HG03520 (cell line): Measurements from ENCODE around the gene SQSTM1.
"Not testable (repeated sequence)": the region's sequence is repeated elsewhere in the genome, so short reads cannot be mapped to it uniquely, and the experiment has no call there.

ENCODE experiments used
- ATAC-seq: cut with Tn5 transposase; IDR thresholded peaks from one replicate; pipeline ENCODE4 v1.9.1; 2021; ENCODE audit warnings: mild to moderate bottlenecking, moderate library complexity; ENCODE audit not compliant: unreplicated experiment

SQSTM1 gene

DNA sequence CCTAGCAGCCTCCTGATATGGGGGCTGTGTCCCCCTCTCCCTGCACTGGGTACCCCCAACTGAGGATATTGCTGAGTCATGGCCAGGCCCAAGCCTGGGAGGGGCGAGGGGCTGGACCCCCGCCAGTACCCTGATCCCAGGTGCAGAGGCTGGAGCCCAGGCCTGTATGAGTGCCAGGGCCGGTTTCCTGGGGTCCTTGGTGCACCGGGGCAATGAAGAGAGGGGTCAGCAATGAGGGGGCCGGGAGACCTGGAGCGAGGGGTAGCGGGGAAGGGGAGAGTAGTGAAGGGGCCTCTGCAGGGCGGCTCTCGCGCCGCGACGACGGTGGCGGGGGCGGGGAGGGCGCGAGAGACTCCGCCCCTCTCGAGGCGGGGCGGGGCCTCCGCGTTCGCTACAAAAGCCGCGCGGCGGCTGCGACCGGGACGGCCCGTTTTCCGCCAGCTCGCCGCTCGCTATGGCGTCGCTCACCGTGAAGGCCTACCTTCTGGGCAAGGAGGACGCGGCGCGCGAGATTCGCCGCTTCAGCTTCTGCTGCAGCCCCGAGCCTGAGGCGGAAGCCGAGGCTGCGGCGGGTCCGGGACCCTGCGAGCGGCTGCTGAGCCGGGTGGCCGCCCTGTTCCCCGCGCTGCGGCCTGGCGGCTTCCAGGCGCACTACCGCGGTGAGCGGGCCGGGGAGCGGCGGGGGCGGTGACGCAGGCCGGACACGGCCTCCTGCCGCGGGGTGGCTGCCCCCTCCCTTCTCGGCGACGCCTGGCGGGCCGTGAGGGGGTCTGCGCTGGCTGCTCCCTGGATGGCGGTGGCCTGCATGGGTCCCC, at the start of gene SQSTM1:
SQSTM1 (plus strand) TSS at position 423 of the 815 bp plus-strand sequence; CDS start at position 455, 32 bp downstream.
- ATAC-seq: peak; percentile 36

DNA sequence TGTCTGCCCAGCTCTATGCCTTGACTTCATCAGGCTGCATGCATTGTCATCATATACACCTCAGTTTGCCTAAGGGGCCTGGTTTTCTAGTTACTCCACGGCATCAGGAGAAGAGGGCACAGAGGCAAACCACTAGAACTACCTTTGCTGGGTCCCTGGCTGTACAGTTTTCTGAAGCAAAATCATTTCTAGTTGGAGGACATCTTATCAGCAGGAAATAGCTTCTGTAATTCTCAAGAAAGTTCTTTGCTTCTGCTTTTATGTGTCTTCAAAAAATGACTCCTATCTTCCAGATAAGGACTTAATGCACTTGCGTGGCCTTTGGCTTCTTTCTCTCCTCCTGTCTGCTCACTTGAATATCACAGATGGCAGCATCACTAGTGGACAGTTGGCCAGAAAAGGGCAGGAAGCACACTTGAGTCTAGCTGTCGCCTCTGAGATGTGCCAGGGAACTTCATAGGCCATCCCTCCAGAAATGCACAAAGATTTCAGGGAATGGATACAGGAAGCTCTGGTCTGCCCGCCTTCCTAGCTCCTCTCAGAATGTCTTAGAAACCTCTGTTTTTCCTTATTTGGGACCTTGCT, 49.3 kb upstream of the SQSTM1 start:
- ATAC-seq: no peak

DNA sequence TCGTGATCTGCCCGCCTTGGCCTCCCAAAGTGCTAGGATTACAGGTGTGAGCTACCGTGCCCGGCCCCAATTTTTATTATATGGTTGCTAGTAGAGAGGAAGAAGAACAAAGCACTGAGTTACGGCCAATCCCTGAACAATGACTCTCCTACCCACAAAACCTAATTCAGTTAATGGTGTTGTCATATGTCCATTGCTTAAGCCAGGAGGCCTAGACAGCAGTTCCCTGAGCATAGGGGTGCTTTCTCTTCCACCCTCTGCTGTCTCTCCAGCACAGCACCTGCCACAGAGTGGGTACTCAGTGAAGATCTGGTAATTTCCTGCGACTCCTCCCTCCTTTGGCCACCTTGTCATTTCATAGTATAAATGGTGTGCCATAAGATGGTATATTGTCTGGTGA, 48.4 kb upstream of the SQSTM1 start:
- ATAC-seq: no peak

DNA sequence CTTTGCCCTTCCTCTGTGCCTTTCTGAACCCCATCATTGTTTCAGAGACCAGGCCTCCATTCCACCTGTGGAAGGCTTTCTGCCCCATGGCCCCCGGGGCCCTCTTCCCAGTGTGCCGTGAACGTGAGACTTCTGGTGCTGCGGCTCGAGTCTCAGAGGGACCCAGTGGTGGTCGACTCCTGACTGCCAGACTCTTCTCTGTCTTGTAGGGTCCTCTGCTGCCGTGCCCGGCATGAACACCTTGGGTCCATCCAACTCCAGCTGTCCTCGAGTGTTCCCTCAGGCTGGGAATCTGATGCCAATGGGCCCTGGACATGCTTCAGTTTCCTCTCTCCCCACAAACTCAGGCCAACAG, 47.0 kb upstream of the SQSTM1 start:
- ATAC-seq: no peak

DNA sequence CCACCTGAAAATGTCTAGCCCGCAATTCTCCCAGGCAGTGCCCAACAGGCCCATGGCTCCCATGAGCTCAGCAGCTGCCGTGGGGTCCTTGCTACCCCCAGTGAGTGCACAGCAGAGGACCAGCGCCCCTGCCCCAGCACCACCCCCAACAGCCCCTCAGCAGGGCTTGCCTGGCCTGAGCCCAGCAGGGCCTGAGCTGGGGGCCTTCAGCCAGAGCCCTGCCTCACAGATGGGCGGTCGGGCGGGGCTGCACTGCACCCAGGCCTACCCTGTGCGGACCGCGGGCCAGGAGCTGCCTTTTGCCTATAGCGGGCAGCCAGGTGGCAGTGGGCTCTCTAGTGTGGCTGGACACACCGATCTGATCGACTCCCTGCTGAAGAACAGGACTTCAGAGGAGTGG, 46.3 kb upstream of the SQSTM1 start:
- no peak for ATAC-seq

DNA sequence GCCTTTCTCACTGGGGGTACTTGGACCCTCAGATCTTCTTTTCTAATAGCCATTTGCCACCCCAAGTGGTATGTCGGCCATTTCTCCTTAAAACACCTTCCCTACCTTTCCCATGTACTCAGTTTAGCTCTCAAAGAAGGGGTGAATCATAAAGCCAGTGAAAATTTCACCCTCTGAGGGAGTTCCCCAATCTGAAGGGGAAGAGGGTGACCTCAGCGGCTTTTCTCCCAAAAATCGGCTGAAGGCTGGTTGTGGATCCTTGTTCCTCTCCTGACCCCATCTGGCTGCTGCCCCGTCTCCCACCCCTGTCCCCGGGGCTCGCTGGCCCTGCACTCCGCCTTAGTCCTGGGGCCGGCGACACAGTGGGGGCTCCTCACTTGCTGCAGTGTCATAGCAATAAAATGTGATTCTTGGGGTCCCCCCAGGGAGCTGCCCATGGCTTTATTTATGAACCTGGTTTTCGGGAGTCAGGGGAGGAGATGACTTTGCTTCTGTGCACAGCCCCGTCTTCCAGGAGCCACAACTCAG, 44.2 kb upstream of the SQSTM1 start:
- no peak for ATAC-seq

DNA sequence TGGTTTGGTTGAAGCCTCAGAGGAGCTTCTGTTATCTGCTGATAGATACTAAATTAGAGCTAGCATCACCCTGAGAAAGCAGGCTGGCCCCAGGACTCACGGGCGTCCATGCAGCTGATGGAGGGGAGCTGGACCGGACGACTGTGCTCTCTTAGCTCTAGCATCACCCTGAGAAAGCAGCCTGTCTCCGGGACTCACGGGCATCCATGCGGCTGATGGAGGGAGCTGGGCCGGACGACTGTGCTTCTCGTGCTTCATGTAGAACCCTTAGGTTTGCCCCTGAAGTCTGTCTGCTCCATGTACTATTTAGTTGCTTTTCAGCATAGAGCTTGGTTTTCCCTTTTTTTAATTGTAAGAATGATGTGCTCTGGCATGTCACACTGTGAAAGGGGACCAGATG, 43.2 kb upstream of the SQSTM1 start:
- no peak for ATAC-seq

DNA sequence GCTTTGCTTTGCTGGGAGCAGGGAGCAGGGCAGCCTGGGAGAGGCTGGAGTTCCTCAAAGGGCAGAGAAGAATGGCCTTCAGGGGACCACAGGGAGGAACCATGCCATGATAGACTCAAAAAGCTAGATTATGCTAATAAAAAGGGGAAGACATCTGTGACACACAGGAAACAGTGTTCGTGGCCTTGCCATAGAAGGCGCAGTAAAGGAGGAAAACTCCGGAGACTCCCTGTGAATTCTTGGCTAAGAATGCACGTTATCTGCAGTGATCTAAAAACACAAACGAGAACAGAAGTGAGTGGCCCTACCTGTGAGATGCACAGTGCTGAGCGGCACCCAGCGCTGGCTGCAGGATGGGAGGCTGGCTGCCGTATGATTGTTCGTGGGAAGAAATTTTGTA, 42.8 kb upstream of the SQSTM1 start:
- ATAC-seq: no peak

DNA sequence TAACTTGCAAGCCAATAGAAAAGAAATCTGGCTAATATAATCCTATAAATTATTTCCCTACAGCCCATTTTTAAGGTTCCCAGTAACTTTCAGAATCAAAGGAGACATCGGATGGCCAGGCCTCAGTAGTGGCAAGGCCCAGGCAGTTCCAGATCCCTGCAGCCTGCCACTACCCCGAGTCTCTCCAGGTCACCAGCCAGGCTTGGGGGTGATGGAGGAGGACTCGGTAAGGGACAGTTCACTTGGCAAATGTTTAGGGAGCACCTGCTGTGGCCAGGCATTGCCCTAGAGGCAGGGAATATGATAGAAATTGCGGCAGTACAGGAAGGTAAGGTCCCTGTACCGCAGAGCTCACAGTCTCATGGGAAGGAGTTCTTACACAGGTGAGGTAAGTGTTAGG, 42.1 kb upstream of the SQSTM1 start:
- ATAC-seq: no peak

DNA sequence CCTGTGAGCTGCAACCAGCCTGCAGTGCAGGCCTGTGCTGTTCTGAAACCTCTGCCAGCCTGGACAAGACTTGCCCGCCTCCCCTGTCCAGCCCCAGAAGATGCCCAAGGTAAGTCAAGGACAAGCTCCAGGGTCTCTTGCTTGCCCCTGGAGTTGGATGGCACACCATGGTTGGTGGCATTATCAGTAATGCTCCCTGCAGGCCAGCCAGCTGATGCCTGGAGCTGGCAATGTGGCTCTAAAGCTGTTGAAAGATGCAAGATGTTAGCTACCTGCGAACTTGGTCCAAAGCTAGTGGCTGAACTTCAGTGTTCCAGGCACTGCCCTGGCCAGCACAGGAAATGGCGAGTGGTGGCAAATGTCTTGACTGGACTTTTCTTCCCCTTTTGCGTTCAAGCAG, 40.9 kb upstream of the SQSTM1 start:
- no peak for ATAC-seq

DNA sequence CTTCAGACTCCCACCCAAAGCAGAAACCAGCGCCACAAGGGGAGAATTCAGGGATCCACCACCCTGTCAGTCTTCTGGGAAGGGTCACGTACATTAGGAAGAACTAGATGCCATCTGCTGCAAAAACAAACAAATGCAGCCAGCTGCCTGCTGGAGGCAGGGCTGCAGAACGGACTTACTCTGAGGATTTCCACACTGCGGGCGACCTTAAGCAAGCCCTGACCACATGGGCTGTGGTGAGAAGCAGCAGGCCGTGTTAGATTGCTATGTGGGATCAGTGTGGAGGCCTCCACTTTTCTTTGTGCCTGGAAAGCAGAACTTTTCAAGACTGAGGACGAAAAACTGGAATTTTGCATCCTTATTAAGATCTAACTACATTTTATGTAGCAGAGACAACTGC, 40.3 kb upstream of the SQSTM1 start:
- ATAC-seq: no peak

DNA sequence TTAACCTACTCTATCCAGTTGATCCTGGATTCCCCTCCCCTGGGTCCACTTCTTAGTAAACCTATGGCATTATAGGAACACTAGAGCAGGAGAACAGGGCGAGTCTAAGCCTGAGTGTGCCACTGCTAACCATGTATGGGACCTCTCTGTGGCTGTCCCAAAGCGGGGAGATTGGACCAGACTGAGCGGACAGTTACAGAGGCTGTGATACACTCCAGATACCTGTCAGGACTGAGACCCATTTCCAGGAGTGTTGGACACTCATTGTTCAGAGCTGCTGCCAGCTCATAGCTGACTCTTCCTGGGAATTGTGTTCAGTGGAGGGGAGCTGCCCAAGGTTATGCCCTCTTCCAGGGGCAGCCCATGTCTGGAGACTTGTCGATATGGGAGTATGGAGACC, 38.9 kb upstream of the SQSTM1 start:
- ATAC-seq: no peak

DNA sequence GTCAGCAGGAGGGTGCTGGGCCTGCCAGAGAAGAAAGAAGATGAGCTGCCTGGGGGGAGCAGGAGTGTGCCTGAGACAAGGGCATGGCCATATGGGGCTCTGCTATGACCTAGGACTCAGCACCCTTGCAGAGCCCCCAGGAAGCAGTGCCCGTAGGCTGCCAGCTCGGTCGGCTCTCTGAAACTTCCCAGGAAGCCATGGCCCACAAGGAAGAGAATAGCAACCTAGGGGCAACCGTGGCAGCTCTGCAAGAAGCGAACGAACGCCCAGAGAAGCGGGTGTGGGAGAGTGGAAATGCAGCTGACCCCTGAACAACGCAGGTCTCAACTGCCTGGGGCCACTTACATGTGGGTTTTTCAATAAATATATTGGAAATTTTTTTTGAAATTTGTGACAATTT, 37.6 kb upstream of the SQSTM1 start:
- no peak for ATAC-seq

DNA sequence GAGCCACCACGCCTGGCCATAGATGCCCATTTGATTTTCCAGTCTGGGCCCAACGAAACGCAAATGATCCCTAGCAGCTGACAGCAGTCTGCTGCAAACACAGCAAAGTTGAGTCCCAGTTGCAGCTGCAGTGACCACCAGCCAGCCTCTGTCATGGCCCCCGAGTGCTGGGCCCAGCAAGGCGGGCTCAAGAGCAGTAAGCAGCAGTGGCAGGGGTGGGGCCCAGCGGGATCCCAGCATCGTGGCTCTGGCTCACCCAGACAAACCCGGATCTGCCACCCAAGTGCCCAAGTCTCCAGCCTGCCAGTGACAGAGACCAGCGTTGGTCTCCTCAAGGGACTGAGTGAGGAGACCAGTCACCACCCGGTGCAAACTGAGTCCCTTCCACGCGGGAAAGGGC, 33.8 kb upstream of the SQSTM1 start:
- ATAC-seq: no peak

DNA sequence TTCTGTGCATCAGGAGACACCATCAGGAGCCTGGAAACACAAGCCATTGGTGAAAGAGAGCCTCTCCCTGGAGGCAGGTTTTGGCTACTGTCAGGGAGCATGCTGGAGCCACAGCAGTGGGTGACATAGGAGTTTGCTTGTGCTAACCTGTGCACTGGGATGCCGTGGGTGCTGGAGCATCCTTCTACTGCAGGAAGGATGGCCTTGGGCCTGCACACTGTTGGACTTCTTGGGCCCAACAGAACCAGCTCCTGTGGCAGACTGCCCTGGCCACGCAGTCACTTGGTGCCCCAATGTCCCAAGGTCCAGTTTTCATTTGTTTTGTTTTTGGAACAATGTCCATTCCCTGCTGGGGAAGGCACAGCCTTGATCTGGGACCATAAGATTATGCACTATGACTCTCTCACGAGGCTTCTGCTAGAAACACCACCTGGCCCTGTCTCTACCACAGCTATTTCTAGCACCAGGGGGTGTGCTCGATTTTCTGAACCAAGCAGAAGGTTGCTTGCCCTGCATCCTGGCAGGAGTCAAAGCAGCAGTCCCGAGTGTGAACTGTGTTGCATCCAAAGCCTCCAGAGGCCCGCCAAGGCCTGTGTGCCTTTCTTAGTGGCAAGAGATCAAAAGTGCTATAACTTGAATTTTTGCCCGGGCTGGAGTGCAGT, 32.4 kb upstream of the SQSTM1 start:
- ATAC-seq: no peak

DNA sequence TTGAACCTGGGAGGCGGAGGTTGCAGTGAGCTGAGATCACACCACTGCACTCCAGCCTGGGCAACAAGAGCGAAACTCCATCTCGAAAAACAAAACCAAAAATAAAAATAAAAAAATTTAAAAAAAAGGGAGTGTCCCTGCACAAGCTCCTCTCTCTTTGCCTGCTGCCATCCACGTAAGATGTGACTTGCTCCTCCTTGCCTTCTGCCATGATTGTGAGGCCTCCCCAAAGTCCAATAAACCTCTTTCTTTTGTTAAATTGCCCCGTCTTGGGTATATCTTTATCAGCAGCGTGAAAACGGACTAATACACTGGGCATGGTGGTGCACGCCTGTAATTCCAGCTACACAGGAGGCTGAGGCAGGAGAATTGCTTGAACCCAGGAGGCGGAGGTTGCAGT, 31.4 kb upstream of the SQSTM1 start:
- not testable (repeated sequence) for ATAC-seq

DNA sequence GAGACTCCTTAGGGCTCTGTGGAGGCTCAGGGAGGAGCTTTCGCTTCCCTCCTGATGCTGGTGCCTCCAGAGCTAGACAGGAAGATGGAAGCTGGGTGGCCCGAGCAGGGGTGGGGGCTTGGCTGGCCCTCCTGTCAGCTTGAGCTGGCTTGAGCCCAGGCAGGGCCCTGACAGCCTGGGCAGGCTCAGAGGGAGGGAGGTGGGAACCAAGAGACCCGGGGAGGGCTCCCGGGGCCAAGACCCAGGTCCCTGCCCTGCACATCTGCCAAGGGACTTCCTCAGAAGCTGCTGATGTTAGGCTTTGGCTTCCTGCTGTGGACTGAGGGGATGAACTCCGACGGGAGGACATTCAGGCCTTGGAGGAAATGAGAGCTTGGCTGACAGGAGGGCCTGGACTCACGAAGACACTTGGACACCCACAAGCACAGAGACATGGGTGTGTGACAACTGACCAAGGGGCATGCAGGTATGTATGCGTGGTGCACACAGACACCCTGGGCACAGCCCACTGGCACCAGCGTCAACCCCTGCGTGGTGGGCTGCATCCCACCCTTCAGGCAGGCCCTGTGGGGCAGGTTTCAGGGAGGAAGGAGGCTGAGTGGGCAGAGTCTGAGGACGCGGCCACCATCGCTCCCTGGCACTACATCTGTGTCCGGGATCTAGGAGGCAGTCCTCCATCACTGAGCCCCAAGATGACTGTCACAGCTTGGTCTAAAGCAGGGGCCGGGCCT, 28.7 kb upstream of the SQSTM1 start:
- no peak for ATAC-seq

DNA sequence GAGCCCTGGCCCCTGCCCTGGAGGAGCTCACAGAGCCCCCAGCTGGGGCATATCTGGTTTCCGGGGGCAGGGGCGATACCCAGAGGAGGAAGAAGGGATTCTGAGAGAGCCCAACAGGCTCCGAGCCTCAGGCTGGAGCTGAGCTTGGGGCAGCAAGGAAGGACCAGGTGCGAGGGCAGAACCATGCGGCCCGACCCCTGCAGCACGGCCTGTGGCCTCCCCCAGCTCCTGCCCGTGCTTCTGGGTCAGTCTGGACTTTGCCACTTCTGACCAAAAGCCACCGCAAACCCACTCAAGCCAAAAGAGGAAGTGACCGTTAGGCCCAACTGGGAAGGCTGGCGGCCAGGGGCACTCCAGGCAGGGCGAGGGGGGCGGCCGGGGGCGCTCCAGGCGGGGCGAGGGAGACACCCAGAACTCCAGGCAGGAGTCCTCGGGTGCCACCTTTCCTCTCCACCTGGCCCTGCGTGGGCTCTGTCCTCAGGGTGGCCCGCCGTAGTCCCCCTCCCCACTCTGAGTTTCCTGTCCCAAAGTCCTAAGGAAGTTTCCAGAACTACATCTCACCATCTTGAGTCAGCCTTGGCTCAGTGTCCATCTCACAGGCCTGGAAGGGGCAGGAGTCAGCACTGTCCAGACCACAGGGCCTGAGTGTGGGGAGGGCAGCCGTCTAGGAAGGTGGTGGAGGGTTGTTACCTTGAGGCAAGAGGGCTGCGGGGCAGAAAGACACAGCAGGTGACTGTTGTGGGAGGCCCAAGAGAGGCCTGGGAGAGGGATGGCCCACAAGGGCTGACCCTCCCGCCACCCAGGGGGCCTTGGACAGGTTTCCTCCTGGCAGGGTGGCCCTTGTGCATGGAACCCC, 27.9 kb upstream of the SQSTM1 start:
- ATAC-seq: no peak

DNA sequence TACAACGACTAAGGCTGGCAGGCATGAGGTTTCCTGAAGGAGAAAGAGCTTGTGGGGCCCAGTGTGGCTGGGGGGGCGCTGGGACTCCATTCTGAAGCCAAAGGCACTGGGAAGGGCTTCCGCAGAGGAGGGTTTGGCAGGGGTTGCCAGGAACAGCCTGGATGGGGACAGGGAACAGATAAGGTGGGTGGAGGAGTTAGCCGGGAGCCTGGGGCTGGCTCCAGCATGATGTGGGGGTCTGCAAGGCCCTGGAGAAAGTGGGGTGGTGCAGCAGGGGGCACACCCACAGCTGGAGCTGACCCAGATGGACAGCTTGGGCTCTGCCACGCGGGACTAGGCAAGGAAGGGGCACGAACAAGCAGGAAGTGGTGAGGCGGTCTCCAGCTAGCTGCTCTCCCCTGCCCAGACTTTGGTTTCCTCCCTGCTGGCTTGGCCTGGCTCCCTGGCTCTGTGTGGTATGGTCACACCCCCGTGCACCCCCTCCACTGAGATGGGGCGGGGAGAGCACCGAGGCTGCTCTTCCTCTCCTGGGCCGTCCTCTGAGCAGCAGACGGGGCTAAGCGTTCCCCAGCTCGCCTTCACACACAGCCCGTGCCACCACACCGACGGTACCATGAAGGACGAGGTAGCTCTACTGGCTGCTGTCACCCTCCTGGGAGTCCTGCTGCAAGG, 27.1 kb upstream of the SQSTM1 start, which contains the start of gene LTC4S:
LTC4S (plus strand) TSS at position 519 of the 672 bp plus-strand sequence; CDS start at position 614, 95 bp downstream.
- no peak for ATAC-seq

DNA sequence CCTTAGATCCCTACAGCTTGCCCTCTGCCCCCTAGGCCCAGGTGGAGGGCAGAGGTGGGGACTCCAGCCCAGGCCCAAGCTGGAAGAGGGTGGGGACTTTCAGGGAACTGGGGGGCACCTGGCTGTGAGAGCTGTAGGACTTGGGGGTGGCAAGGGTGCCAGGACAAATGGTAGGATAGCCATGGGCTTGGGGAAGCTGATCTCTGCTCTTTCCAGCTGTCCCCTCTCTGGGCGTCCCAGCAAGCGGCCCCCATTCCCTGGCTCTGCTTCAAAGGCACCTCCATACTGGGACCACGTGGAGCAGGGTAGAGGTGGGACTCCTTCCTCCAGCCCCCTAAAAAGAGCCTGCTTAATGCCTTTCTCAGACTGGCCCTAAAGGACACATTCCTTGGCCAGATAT, 26.5 kb upstream of the SQSTM1 start:
- no peak for ATAC-seq
